Measurements from ENCODE around the gene WSB1. TPM values are rescaled to one million over a fixed set of nuclear protein-coding genes. Genes with fewer than 3 reads are reported as not detected.

The WSB1 gene
- total and polyA plus RNA-seq, 9 of the 15 experiments (the other 6 are each of a cell fraction or from before 2014, with no cell fraction given) = 22.8 to 229 (median 81.1) TPM

DNA sequence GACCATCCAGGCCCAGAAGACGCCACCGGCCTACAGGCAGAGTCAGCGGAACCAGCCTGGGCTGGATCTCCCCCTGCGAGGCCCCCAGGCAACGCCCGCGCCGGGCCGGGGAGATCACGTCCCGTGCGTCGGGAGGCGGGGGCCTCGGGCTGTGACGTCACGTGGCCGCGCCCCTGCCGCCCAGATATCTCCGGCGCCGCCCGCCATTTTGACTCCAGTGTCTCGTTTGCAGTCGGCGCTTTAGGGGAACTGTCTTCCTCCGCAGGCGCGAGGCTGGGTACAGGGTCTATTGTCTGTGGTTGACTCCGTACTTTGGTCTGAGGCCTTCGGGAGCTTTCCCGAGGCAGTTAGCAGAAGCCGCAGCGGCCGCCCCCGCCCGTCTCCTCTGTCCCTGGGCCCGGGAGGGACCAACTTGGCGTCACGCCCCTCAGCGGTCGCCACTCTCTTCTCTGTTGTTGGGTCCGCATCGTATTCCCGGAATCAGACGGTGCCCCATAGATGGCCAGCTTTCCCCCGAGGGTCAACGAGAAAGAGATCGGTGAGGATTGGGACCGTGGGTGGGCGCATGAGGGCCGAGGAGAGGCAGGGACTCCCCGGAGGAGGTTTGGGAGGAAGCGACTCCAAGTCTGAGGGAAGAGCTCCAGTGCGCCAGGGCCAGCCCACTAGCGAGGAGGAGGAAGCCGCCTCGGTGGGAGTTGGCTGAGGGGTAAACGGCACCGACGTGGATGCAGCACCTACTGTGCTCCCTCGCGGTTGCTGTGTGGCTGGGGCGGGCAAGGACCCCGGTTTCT lies at the start of gene WSB1 (continued):
- TF ChIP-seq ZNF407 (IDR thresholded peaks at IDR 0.05; ENCODE audit: low read depth) (no peak), HCFC1 (IDR thresholded peaks at IDR 0.05; ENCODE audit: low read depth, low read length) (peak; percentile 59), SRSF1 (IDR thresholded peaks at IDR 0.05; ENCODE audit: low read depth, low read length) (no peak), DDX20 (tag; IDR thresholded peaks at IDR 0.05; ENCODE audit: low read depth) (no peak), SMAD3 (CRISPR knock-in tag; conservative IDR thresholded peaks at IDR 0.05) (no peak), ZKSCAN8 (CRISPR knock-in tag; IDR thresholded peaks at IDR 0.05) (no peak), EWSR1 (IDR thresholded peaks at IDR 0.05; ENCODE audit: borderline replicate concordance, low read depth, partially characterized antibody) (no peak), NFRKB (IDR thresholded peaks at IDR 0.05; ENCODE audit: low read depth) (peak; percentile 67; the same call in 1 of the 2 replicates), NFE2L1 (tag; IDR thresholded peaks at IDR 0.05; ENCODE audit: borderline replicate concordance, low read depth) (no peak), ATF1 (CRISPR knock-in tag; IDR thresholded peaks at IDR 0.05) (peak; percentile 73), ATF1 (tag; IDR thresholded peaks at IDR 0.05) (peak; percentile 99), SP1 (CRISPR knock-in tag; IDR thresholded peaks at IDR 0.05) (peak; percentile 66), HES1 (IDR thresholded peaks at IDR 0.05; ENCODE audit: low read depth) (no peak), MCM2 (IDR thresholded peaks at IDR 0.05; ENCODE audit: low read depth) (no peak), HDAC2 (IDR thresholded peaks at IDR 0.05) (no peak)
